Endothelial cell (in vitro differentiated cells): ENCODE measurements around the gene FCRL6. TPM values are rescaled to one million over a fixed set of nuclear protein-coding genes. Genes with fewer than 3 reads are reported as not detected.

ENCODE experiments used
- DNase-seq: peaks from one replicate; pipeline ENCODE4 v3.0.0; 2021; ENCODE audit warnings: low spot score
- H3K27ac Mint-ChIP-seq: one replicate; pipeline ENCODE4 v1.8.0; 2021; ENCODE audit warnings: mixed read lengths, inconsistent platforms; ENCODE audit not compliant: unreplicated experiment
- H3K27me3 Mint-ChIP-seq: one replicate; pipeline ENCODE4 v1.8.0; 2021; ENCODE audit warnings: mild to moderate bottlenecking, moderate library complexity, mixed read lengths, inconsistent platforms; ENCODE audit not compliant: unreplicated experiment
- H3K36me3 Mint-ChIP-seq: one replicate; pipeline ENCODE4 v1.8.0; 2021; ENCODE audit warnings: mild to moderate bottlenecking, low read depth, mixed read lengths, inconsistent platforms; ENCODE audit not compliant: unreplicated experiment
- H3K4me1 Mint-ChIP-seq: one replicate; pipeline ENCODE4 v1.8.0; 2021; ENCODE audit warnings: mild to moderate bottlenecking, mixed read lengths, inconsistent platforms; ENCODE audit not compliant: unreplicated experiment
- H3K4me3 Mint-ChIP-seq: one replicate; pipeline ENCODE4 v1.8.0; 2021; ENCODE audit warnings: mild to moderate bottlenecking, mixed read lengths, inconsistent platforms; ENCODE audit not compliant: unreplicated experiment
- H3K9me3 Mint-ChIP-seq: one replicate; pipeline ENCODE4 v1.8.0; 2021; ENCODE audit warnings: mixed read lengths, inconsistent platforms; ENCODE audit not compliant: unreplicated experiment
- CTCF ChIP-seq: fragments of 200-600 bp; sonication (generic); IDR thresholded peaks from one replicate; pipeline ENCODE4 v1.5.0; 2021; ENCODE audit warnings: antibody characterized with exemption; ENCODE audit not compliant: unreplicated experiment
- total RNA-seq: library from RNA; stranded (reverse); fragmentation: NEBNext Ultra II Directional; extraction: Animal tissue kit (Norgen Biotek cat#: 25700); gene quantifications from one replicate; pipeline ENCODE4 v1.2.1, GENCODE V29; 2021; ENCODE audit not compliant: unreplicated experiment

The FCRL6 gene
- total RNA-seq, 1 donor from 2014 or later: not detected

GRCh38 chr1:159765806-159766205, 36.4 kb upstream of the FCRL6 start:
- no peak for DNase-seq
- Mint-ChIP-seq H3K4me3 (no peak overlapping the region), H3K4me1 (no peaks in the 10 kb centered on the region), H3K27me3 (peaks cover 3% of the 10 kb centered on the region), H3K27ac (no peak overlapping the region), H3K36me3 (no peaks in the 10 kb centered on the region), H3K9me3 (no peaks in the 10 kb centered on the region)
- no peak for TF ChIP-seq CTCF

DNA sequence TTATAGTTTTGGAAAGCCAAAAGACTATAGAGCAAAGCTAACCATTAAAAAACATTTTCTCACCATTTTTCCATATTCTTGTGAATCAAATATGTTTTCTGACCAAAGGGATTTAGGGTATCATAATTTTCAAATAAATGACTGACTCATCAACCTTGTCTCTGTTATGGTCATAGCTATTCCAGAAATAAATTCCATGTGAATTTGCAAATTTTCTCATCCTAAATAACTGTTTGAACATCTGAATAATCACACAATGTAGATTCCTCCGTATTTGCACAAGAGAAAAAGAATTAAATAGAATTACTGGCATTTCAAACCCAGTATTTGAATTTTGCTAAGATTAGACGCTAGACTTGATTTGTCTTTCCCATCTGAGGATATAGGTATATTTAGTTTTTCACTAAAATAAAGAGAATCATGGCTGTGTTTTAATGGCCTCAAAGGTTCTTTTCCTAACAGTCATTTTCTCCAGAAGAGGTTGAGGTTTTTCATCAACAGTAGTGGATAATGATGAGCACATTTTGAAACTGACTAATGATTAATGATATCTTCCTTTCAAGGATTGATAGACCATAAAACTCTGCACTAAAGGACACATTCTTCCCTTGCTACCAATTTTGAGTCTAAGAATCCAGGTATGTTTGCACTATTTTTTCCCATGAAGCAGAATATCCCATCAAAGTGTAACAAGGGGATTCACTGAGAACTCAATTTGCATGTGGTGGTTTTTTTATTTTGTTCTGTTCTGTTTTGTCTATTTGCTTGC, 30.8 kb upstream of the FCRL6 start:
- peaks cover 1% of the 10 kb centered on the region for H3K27me3 Mint-ChIP-seq
- no peak for TF ChIP-seq CTCF
- H3K9me3 Mint-ChIP-seq: no peaks in the 10 kb centered on the region
- DNase-seq: no peak
- no peak overlapping the region for H3K27ac Mint-ChIP-seq
- no peaks in the 10 kb centered on the region for H3K36me3 Mint-ChIP-seq
- H3K4me3 Mint-ChIP-seq: no peak overlapping the region
- H3K4me1 Mint-ChIP-seq: peaks cover 14% of the 10 kb centered on the region

GRCh38 chr1:159774465-159774864, 27.7 kb upstream of the FCRL6 start:
- H3K4me1 Mint-ChIP-seq: peaks cover 27% of the 10 kb centered on the region
- H3K27me3 Mint-ChIP-seq: peaks cover 5% of the 10 kb centered on the region
- H3K9me3 Mint-ChIP-seq: no peaks in the 10 kb centered on the region
- H3K27ac Mint-ChIP-seq: no peak overlapping the region
- no peak for TF ChIP-seq CTCF
- H3K36me3 Mint-ChIP-seq: no peaks in the 10 kb centered on the region
- no peak overlapping the region for H3K4me3 Mint-ChIP-seq
- no peak for DNase-seq

DNA sequence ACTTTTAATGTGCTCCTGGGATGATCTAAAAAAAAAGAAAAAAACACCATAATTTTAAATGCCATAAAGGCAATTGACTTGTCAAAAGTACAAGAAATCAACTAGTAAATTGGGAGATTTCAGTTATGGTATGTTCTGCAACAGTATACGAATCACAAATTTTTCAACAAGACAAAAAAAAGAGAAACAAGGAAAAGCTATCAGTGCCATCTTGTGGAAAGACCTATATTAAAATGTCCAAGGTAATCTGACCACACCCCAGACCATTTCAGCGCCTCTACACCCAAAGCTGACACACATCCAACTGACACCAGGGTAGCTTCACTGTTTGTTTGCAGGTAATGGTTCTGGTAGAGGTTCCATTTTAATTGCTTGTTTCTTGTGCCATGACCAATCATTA, 26.4 kb upstream of the FCRL6 start:
- no peaks in the 10 kb centered on the region for H3K36me3 Mint-ChIP-seq
- no peak for TF ChIP-seq CTCF
- peaks cover 5% of the 10 kb centered on the region for H3K27me3 Mint-ChIP-seq
- DNase-seq: no peak
- no peak overlapping the region for H3K27ac Mint-ChIP-seq
- H3K9me3 Mint-ChIP-seq: no peaks in the 10 kb centered on the region
- no peak overlapping the region for H3K4me3 Mint-ChIP-seq
- H3K4me1 Mint-ChIP-seq: peaks cover 34% of the 10 kb centered on the region

- DNase-seq: no peak
- Mint-ChIP-seq H3K27me3 (peaks cover 9% of the 10 kb centered on the region), H3K27ac (no peak overlapping the region), H3K36me3 (peaks cover 3% of the 10 kb centered on the region), H3K4me1 (peaks cover 39% of the 10 kb centered on the region), H3K9me3 (no peaks in the 10 kb centered on the region), H3K4me3 (no peak overlapping the region)
- no peak for TF ChIP-seq CTCF
Observed at GRCh38 chr1:159778266-159778665, 23.9 kb upstream of the FCRL6 start.
